Uterus (tissue), 4 donors: ENCODE results near the gene CYP3A5. TPM values are rescaled to one million over a fixed set of nuclear protein-coding genes. Genes with fewer than 3 reads are reported as not detected.

Experiments used
- DNase-seq, 2 donors: peaks; one replicate each; pipeline ENCODE4 v3.0.0-alpha.2; 2019 to 2020
- H3K27ac ChIP-seq, 2 donors: fragments of 200-600 bp; sonication (generic); 1 replicate in 1 of 2; 2 replicates in 1 of 2; pipeline ENCODE4 v1.5.1; 2016 to 2018
- H3K27me3 ChIP-seq, 2 donors: fragments of 200-600 bp; sonication (generic); one replicate each; pipeline ENCODE4 v1.5.1; 2018 to 2019; ENCODE audit warnings: control low read depth in 1 of 2
- H3K36me3 ChIP-seq, 2 donors: fragments of 200-600 bp; sonication (generic); one replicate each; pipeline ENCODE4 v1.5.1; 2019; ENCODE audit warnings: control low read depth in 1 of 2
- H3K4me1 ChIP-seq, 2 donors: fragments of 200-600 bp; sonication (generic); one replicate each; pipeline ENCODE4 v1.5.1; 2018 to 2019; ENCODE audit warnings: control low read depth in 1 of 2
- H3K4me3 ChIP-seq, 2 donors: fragments of 200-600 bp; sonication (generic); 1 replicate in 1 of 2; 2 replicates in 1 of 2; pipeline ENCODE4 v1.5.1; 2018 to 2019; ENCODE audit warnings: mild to moderate bottlenecking in 1 of 2
- H3K9me3 ChIP-seq, 2 donors: fragments of 200-600 bp; sonication (generic); one replicate each; pipeline ENCODE4 v1.5.1; 2019; ENCODE audit warnings: control low read depth in 1 of 2
- CTCF ChIP-seq, 4 experiments: fragments of 200-600 bp in 2 of 4; fragments of 450-650 bp in 2 of 4; sonication (generic) in 2 of 4; IDR thresholded peaks; one replicate each; pipeline ENCODE4 v1.5.1; 2016 to 2019; ENCODE audit warnings: antibody characterized with exemption in 4 of 4, mild to moderate bottlenecking in 2 of 4, moderate library complexity in 1 of 4
- POLR2A ChIP-seq, 2 donors: fragments of 450-650 bp; IDR thresholded peaks; one replicate each; pipeline ENCODE4 v1.6.1; 2016; ENCODE audit warnings: antibody characterized with exemption in 2 of 2, mild to moderate bottlenecking in 1 of 2, moderate library complexity in 1 of 2
- intact Hi-C: fragments of 100-400 bp; cut with DNase I; formaldehyde crosslinking; loops from one replicate; pipeline ENCODE4 v1.15.1; 2023; ENCODE audit warnings: low total_unique reads
- total RNA-seq, 4 donors: library from RNA; depleted of rRNA in 3 of 4; stranded (reverse); fragments of >200 nt in 3 of 4; gene quantifications; one replicate each; pipeline versions ENCODE4 v1.1.0 to v1.2.4, GENCODE V29; 2014 to 2023
- donor health status: DM: yes; HTN: yes; CAD: no.

The CYP3A5 gene
- total RNA-seq, 4 donors from 2014 or later: 0.51 to 17.3 (median 4.4) TPM; not detected in 1

GRCh38 chr7:99648843-99649242 is 31.0 kb downstream of the CYP3A5 start:
- no peak for DNase-seq
- TF ChIP-seq CTCF (IDR thresholded peaks at IDR 0.05) (no peak), POLR2A (IDR thresholded peaks at IDR 0.05) (no peak)

GRCh38 chr7:99645590-99645989 is 34.2 kb downstream of the CYP3A5 start:
- no peaks in the 10 kb centered on the region for H3K4me1 ChIP-seq
- no peaks in the 10 kb centered on the region for H3K36me3 ChIP-seq
- no peak for TF ChIP-seq POLR2A (IDR thresholded peaks at IDR 0.05)
- TF ChIP-seq CTCF (IDR thresholded peaks at IDR 0.05): no peak
- H3K27me3 ChIP-seq: no peaks in the 10 kb centered on the region
- intact Hi-C loops: no loop called here
- no peaks in the 10 kb centered on the region for H3K9me3 ChIP-seq
- H3K27ac ChIP-seq: no peak overlapping the region
- DNase-seq: no peak
- no peak overlapping the region for H3K4me3 ChIP-seq

More at GRCh38 chr7:99648843-99649242, 31.0 kb downstream of the CYP3A5 start:
- Histone ChIP-seq H3K4me1 (no peaks in the 10 kb centered on the region), H3K9me3 (no peaks in the 10 kb centered on the region), H3K36me3 (no peaks in the 10 kb centered on the region), H3K27me3 (no peaks in the 10 kb centered on the region), H3K27ac (no peak overlapping the region), H3K4me3 (no peak overlapping the region)
- intact Hi-C loops: no loop called here

- H3K4me1 ChIP-seq: no peaks in the 10 kb centered on the region
- intact Hi-C loops: no loop called here
- H3K27me3 ChIP-seq: no peaks in the 10 kb centered on the region
- no peak for DNase-seq
- H3K9me3 ChIP-seq: no peaks in the 10 kb centered on the region
- H3K36me3 ChIP-seq: no peaks in the 10 kb centered on the region
- no peak overlapping the region for H3K27ac ChIP-seq
- TF ChIP-seq CTCF (IDR thresholded peaks at IDR 0.05): no peak
- no peak for TF ChIP-seq POLR2A (IDR thresholded peaks at IDR 0.05)
- H3K4me3 ChIP-seq: no peak overlapping the region
These were observed 35.4 kb downstream of the CYP3A5 start for GRCh38 chr7:99644431-99644830.

GRCh38 chr7:99643464-99643863 is 36.3 kb downstream of the CYP3A5 start:
- Histone ChIP-seq H3K27ac (no peak overlapping the region), H3K27me3 (no peaks in the 10 kb centered on the region), H3K9me3 (no peaks in the 10 kb centered on the region), H3K36me3 (no peaks in the 10 kb centered on the region), H3K4me3 (no peak overlapping the region), H3K4me1 (no peaks in the 10 kb centered on the region)
- DNase-seq: no peak
- no peak for TF ChIP-seq CTCF (IDR thresholded peaks at IDR 0.05)
- no peak for TF ChIP-seq POLR2A (IDR thresholded peaks at IDR 0.05)
- intact Hi-C loops: no loop called here

- Histone ChIP-seq H3K4me3 (no peak overlapping the region), H3K27me3 (no peaks in the 10 kb centered on the region), H3K9me3 (no peaks in the 10 kb centered on the region), H3K27ac (no peak overlapping the region), H3K4me1 (no peaks in the 10 kb centered on the region), H3K36me3 (no peaks in the 10 kb centered on the region)
- DNase-seq: no peak
- no peak for TF ChIP-seq CTCF (IDR thresholded peaks at IDR 0.05)
- no peak for TF ChIP-seq POLR2A (IDR thresholded peaks at IDR 0.05)
- intact Hi-C loops: no loop called here
These were observed 37.8 kb downstream of the CYP3A5 start for GRCh38 chr7:99642027-99642426.
